OCI-LY3 (cell line): ENCODE data around the gene EFNB2.

Source experiments
- H2AFZ ChIP-seq: fragments of 200-600, 300-600 bp; shearing (Covaris generic); 2 replicates; pipeline ENCODE4 v1.6.0; 2014; ENCODE audit warnings: antibody characterized with exemption, low read depth, low read length
- H3K27ac ChIP-seq: fragments of 200-600, 300-600 bp; sonication (generic); 2 replicates; pipeline ENCODE4 v1.5.1; 2014; ENCODE audit warnings: mild to moderate bottlenecking, low read length, moderate library complexity, mixed read lengths
- H3K27me3 ChIP-seq: fragments of 200-600, 300-600 bp; sonication (generic); 2 replicates; pipeline ENCODE4 v1.6.1; 2014; ENCODE audit warnings: low read depth, low read length, mixed read lengths
- H3K36me3 ChIP-seq: fragments of 200-600, 300-600 bp; sonication (generic); replicated peaks from 2 replicates; pipeline ENCODE3; 2014; ENCODE audit warnings: low read depth, low read length, mixed read lengths
- H3K4me1 ChIP-seq: fragments of 300-600, 200-600 bp; sonication (generic); 2 replicates; pipeline ENCODE4 v1.6.1; 2014; ENCODE audit warnings: low read length, mixed read lengths
- H3K4me2 ChIP-seq: fragments of 200-600, 300-600 bp; sonication (generic); 2 replicates; pipeline ENCODE4 v1.6.1; 2014; ENCODE audit warnings: low read length, mixed read lengths
- H3K4me3 ChIP-seq: fragments of 300-600, 200-600 bp; sonication (generic); 2 replicates; pipeline ENCODE4 v1.5.1; 2014; ENCODE audit warnings: antibody characterized with exemption, mild to moderate bottlenecking, low read length, moderate library complexity
- H3K79me2 ChIP-seq: fragments of 300-600, 200-600 bp; shearing (Covaris generic); 2 replicates; pipeline ENCODE4 v1.6.1; 2014; ENCODE audit warnings: mild to moderate bottlenecking, low read length, mixed read lengths
- H3K9ac ChIP-seq: fragments of 300-600, 200-600 bp; shearing (Covaris generic); 2 replicates; pipeline ENCODE4 v1.6.0; 2014; ENCODE audit warnings: mild to moderate bottlenecking, low read length, moderate library complexity
- H3K9me3 ChIP-seq: fragments of 200-600, 300-600 bp; shearing (Covaris generic); 2 replicates; pipeline ENCODE4 v1.6.1; 2014; ENCODE audit warnings: low read length, mixed read lengths; ENCODE audit not compliant: insufficient read depth
- H4K20me1 ChIP-seq: fragments of 200-600, 300-600 bp; sonication (generic); 2 replicates; pipeline ENCODE4 v1.6.1; 2016; ENCODE audit warnings: low read length, mixed read lengths; ENCODE audit not compliant: insufficient read depth
- EZH2phosphoT487 ChIP-seq: fragments of 200-600 bp; shearing (Covaris generic); IDR thresholded peaks from 2 replicates; pipeline ENCODE4 v1.6.1; 2018; ENCODE audit warnings: antibody characterized with exemption, mixed run types, low read depth
- TF ChIP-seq, protein P1 (sequence below): fragments of 200-600, 300-600 bp; sonication (generic); IDR thresholded peaks from 2 replicates; pipeline ENCODE4 v1.5.1; 2014; ENCODE audit warnings: antibody characterized with exemption, low read length, low read depth

Gene EFNB2

DNA sequence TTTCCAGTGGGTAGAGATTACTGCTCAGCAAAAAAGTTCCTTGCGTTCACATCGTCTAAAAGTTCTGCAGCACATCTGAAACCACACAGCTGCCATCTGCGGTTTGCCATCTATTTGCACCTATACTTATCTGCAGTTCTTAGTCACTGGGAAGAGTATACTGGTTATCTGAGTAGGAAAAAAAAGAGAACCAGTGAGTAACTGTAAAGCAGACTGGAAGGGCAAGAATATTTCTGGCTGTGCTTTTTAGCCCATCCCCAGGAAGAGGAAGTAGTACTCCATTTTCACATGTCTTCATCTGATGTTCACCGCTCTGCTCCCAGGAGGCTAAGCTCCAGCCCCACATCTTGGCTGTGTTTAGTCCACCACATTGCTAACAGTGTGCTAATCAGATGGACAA, 35.6 kb downstream of the EFNB2 start:
- H3K9ac ChIP-seq, result no peak overlapping the region
- no peaks in the 10 kb centered on the region for H3K36me3 ChIP-seq
- H3K9me3 ChIP-seq, result no peaks in the 10 kb centered on the region
- no peak overlapping the region for H3K27ac ChIP-seq
- no peak for TF ChIP-seq EZH2phosphoT487
- TF ChIP-seq, protein P1, sequence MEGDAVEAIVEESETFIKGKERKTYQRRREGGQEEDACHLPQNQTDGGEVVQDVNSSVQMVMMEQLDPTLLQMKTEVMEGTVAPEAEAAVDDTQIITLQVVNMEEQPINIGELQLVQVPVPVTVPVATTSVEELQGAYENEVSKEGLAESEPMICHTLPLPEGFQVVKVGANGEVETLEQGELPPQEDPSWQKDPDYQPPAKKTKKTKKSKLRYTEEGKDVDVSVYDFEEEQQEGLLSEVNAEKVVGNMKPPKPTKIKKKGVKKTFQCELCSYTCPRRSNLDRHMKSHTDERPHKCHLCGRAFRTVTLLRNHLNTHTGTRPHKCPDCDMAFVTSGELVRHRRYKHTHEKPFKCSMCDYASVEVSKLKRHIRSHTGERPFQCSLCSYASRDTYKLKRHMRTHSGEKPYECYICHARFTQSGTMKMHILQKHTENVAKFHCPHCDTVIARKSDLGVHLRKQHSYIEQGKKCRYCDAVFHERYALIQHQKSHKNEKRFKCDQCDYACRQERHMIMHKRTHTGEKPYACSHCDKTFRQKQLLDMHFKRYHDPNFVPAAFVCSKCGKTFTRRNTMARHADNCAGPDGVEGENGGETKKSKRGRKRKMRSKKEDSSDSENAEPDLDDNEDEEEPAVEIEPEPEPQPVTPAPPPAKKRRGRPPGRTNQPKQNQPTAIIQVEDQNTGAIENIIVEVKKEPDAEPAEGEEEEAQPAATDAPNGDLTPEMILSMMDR, result no peak
- 0 out of 2 replicates have a peak overlapping the region, but pooled peaks have one; percentile 3 for H3K4me2 ChIP-seq
- H4K20me1 ChIP-seq, result no peaks in the 10 kb centered on the region
- H3K4me3 ChIP-seq, result no peak overlapping the region
- H3K79me2 ChIP-seq, result no peaks in the 10 kb centered on the region
- peaks cover 20% of the 10 kb centered on the region for H3K4me1 ChIP-seq
- 0 out of 2 replicates have a peak overlapping the region, but pooled peaks have one; percentile 20 for H2AFZ ChIP-seq
- no peaks in the 10 kb centered on the region for H3K27me3 ChIP-seq

DNA sequence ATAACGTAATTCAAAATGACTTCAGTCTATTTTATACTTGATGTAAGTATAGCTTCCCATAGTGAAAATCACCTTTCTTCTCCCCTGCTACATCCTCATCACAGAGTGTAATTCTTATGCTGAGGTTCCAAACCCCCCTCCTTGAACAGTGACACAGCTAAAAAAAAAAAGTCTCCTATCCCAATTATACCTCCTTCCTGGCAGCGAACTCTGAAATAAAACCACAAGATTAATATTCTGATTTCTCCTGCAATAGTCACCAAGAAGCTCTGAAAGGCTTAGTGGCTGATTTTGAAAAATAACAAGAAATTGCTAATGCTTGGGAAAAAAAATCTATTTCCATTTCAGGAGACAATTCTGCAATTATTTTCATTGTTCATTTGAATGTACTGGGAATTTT, 36.3 kb downstream of the EFNB2 start:
- H3K9me3 ChIP-seq, result no peaks in the 10 kb centered on the region
- H3K4me2 ChIP-seq, result peak overlapping the region; percentile 21; the same call in 1 of the 2 replicates
- H4K20me1 ChIP-seq, result no peaks in the 10 kb centered on the region
- no peaks in the 10 kb centered on the region for H3K27me3 ChIP-seq
- H3K27ac ChIP-seq, result no peak overlapping the region
- peaks cover 20% of the 10 kb centered on the region for H3K4me1 ChIP-seq
- no peak overlapping the region for H3K9ac ChIP-seq
- H3K36me3 ChIP-seq, result no peaks in the 10 kb centered on the region
- H3K79me2 ChIP-seq, result no peaks in the 10 kb centered on the region
- TF ChIP-seq, protein P1, result no peak
- TF ChIP-seq EZH2phosphoT487, result no peak
- no peak overlapping the region for H3K4me3 ChIP-seq
- H2AFZ ChIP-seq, result no peak overlapping the region

DNA sequence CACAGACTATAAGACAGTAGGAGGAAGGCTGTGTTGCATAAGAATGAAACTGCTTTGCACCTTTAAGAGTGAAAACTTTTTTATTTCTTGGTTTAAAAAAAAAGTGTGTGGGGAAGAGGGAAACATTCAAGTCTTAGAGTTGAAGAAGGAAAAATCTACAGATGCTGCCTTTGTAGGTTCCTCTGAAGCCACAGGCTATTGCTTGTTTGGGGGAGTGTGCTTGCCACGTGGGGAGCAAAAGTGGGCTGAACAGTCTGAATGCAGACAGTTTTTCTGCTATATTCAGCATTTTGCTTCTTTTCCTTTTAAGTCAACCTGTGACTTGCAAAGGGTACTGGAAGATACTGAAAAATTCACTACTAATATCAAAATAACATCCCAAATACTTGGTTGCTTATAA, 36.9 kb downstream of the EFNB2 start:
- Histone ChIP-seq H3K27ac (no peak overlapping the region), H4K20me1 (no peaks in the 10 kb centered on the region), H2AFZ (no peak overlapping the region)

DNA sequence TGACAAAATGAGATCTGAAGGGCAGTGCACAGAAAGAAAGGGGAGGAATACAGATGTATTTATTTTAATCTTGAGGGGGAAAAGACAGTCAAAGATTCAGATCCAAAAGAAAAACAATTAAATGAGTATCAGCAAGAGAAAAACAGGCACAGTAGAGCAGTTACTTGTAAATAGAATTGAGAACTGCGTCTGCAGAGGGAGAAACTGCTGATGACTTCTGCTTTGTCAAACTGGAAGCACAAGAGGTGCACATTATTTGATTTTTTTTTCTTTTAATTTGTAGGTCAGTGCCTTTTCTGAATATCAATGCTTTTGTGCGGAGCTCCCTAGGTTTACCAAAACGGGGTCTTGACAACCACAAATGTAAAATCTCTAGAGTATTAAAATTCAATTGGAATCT, 37.3 kb downstream of the EFNB2 start:
- H3K4me1 ChIP-seq, result peaks cover 20% of the 10 kb centered on the region
- H3K79me2 ChIP-seq, result no peaks in the 10 kb centered on the region
- no peak overlapping the region for H3K27ac ChIP-seq
- no peak for TF ChIP-seq EZH2phosphoT487
- TF ChIP-seq, protein P1, result no peak
- no peak overlapping the region for H3K9ac ChIP-seq
- H3K4me2 ChIP-seq, result peak overlapping the region; percentile 21
- H4K20me1 ChIP-seq, result no peaks in the 10 kb centered on the region
- no peaks in the 10 kb centered on the region for H3K9me3 ChIP-seq
- H3K4me3 ChIP-seq, result no peak overlapping the region
- H3K27me3 ChIP-seq, result no peaks in the 10 kb centered on the region
- H3K36me3 ChIP-seq, result no peaks in the 10 kb centered on the region
- H2AFZ ChIP-seq, result no peak overlapping the region

More for the DNA sequence above, 36.9 kb downstream of the EFNB2 start:
- H3K9ac ChIP-seq, result no peak overlapping the region
- TF ChIP-seq, protein P1, result no peak
- TF ChIP-seq EZH2phosphoT487, result no peak
- peak overlapping the region; percentile 21 for H3K4me2 ChIP-seq
- H3K4me3 ChIP-seq, result no peak overlapping the region
- H3K79me2 ChIP-seq, result no peaks in the 10 kb centered on the region
- no peaks in the 10 kb centered on the region for H3K9me3 ChIP-seq
- no peaks in the 10 kb centered on the region for H3K36me3 ChIP-seq
- H3K4me1 ChIP-seq, result peaks cover 20% of the 10 kb centered on the region
- no peaks in the 10 kb centered on the region for H3K27me3 ChIP-seq
